Spleen (tissue), 11 donors: ENCODE measurements around the gene RPS3. TPM values are rescaled to one million over a fixed set of nuclear protein-coding genes. Genes with fewer than 3 reads are reported as not detected.
A peak's percentile ranks its signal among the peaks of the same experiment; 100 is the strongest.

Experiments used
- DNase-seq: peaks from one replicate; pipeline ENCODE4 v3.0.0-alpha.2; 2020
- H3K27ac ChIP-seq, 8 donors: fragments of 200-600 bp; sonication (generic) in 7 of 8; 1 replicate in 4 of 8; 2 replicates in 4 of 8; pipeline versions ENCODE4 v1.5.0 to v1.8.0; 2016 to 2021; ENCODE audit warnings: inconsistent platforms in 4 of 8, mild to moderate bottlenecking in 4 of 8, moderate library complexity in 1 of 8
- H3K27me3 ChIP-seq, 7 donors: fragments of 200-600 bp; sonication (generic) in 6 of 7; replicated peaks in 1 of 7; 1 replicate in 4 of 7; 2 replicates in 3 of 7; pipeline versions ENCODE4 v1.5.0 to v1.8.0; 2016 to 2021; ENCODE audit warnings: inconsistent platforms in 3 of 7, mild to moderate bottlenecking in 1 of 7
- H3K36me3 ChIP-seq, 6 donors: fragments of 200-600 bp; sonication (generic) in 5 of 6; 1 replicate in 4 of 6; 2 replicates in 2 of 6; pipeline versions ENCODE4 v1.5.0 to v1.8.0; 2016 to 2021; ENCODE audit warnings: inconsistent platforms in 2 of 6
- H3K4me1 ChIP-seq, 6 donors: fragments of 200-600 bp; sonication (generic) in 5 of 6; 1 replicate in 3 of 6; 2 replicates in 3 of 6; pipeline versions ENCODE4 v1.5.0 to v1.8.0; 2016 to 2021; ENCODE audit warnings: inconsistent platforms in 3 of 6
- H3K4me3 ChIP-seq, 8 donors: fragments of 200-600 bp; sonication (generic) in 7 of 8; 1 replicate in 4 of 8; 2 replicates in 4 of 8; pipeline versions ENCODE4 v1.5.0 to v1.8.0; 2016 to 2021; ENCODE audit warnings: inconsistent platforms in 4 of 8, mild to moderate bottlenecking in 4 of 8, moderate library complexity in 2 of 8
- H3K9me3 ChIP-seq, 8 donors: fragments of 200-600 bp; sonication (generic) in 7 of 8; 1 replicate in 4 of 8; 2 replicates in 4 of 8; pipeline versions ENCODE4 v1.5.0 to v1.8.0; 2016 to 2021; ENCODE audit warnings: inconsistent platforms in 4 of 8
- CTCF ChIP-seq, 11 experiments: fragments of 200-600 bp in 7 of 11; fragments of 450-650 bp in 4 of 11; sonication (generic) in 4 of 11; IDR thresholded peaks in 8 of 11; conservative IDR thresholded peaks in 3 of 11; 1 replicate in 7 of 11; 2 replicates in 4 of 11; pipeline versions ENCODE4 v1.4.0 to v1.8.0; 2016 to 2021; ENCODE audit warnings: antibody characterized with exemption in 11 of 11, inconsistent platforms in 4 of 11, mild to moderate bottlenecking in 1 of 11
- POLR2A ChIP-seq, 3 donors: fragments of 450-650 bp; IDR thresholded peaks; one replicate each; pipeline ENCODE4 v1.5.1; 2017; ENCODE audit warnings: antibody characterized with exemption in 3 of 3, mild to moderate bottlenecking in 1 of 3
- POLR2AphosphoS5 ChIP-seq, 3 donors: sonication (generic); formaldehyde crosslinking; IDR thresholded peaks; one replicate each; pipeline ENCODE4 v1.5.1; 2017; ENCODE audit warnings: antibody characterized with exemption in 3 of 3
- WGBS, 5 donors: extraction: QIAGEN DNeasy Blood & Tissue Kit in 3 of 5; methylation state at CpG; one replicate each; pipeline versions ENCODE4 v1.1.5 to v1.1.7; 2013 to 2018; 5-methylcytosine and 5-hydroxymethylcytosine counted together
- intact Hi-C: fragments of 100-400 bp; cut with DNase I; formaldehyde crosslinking; loops from one replicate; pipeline ENCODE4 v1.15.0; 2023; ENCODE audit warnings: low total_unique reads
- polyA plus RNA-seq, 3 donors: library from polyadenylated mRNA; stranded (reverse); fragments of 200-250 nt; gene quantifications; one replicate each; pipeline ENCODE4 v1.2.1, GENCODE V29; 2013
- total RNA-seq, 7 donors: library from RNA; depleted of rRNA in 3 of 7; stranded (reverse); fragments of >200 nt in 3 of 7; fragmentation: NEBNext Ultra II Directional in 4 of 7; extraction: Animal tissue kit (Norgen Biotek cat#: 25700) in 4 of 7; gene quantifications; one replicate each; pipeline versions ENCODE4 v1.1.0 to v1.2.1, GENCODE V29; 2016 to 2021
- donor health status: healthy with polysubstance abuse.
- donor health status: DM: no; HTN: no; CAD: no; lungs with moderate emphysema.
- donor health status: DM: no; HTN: no; CAD: no.
- donor health status: Bipolar disorder and iron deficiency.
- donor health status: healthy.
- donor health status: DM: no; HTN: no; CAD: no.
- donor health status: DM: yes; HTN: yes; CAD: no.

RPS3 gene
- total and polyA plus RNA-seq, 10 donors, result 1,482 to 5,449 (median 2,352) TPM

GRCh38 chr11:75400146-75400865 is 988 bp downstream of the RPS3 start:
- peaks cover 1 to 48% (median 47%) of the 10 kb centered on the region in 6 donors for H3K36me3 ChIP-seq
- TF ChIP-seq POLR2AphosphoS5 (IDR thresholded peaks at IDR 0.05) (no peak), POLR2A (IDR thresholded peaks at IDR 0.05) (no peak), CTCF (IDR thresholded peaks at IDR 0.05 in 8 of 11, conservative IDR thresholded peaks at IDR 0.05 in 3 of 11) (no peak)
- H3K4me3 ChIP-seq, result peak overlapping the region; percentile 59 to 95 (median 72)
- no peak for DNase-seq
- H3K9me3 ChIP-seq, result no peaks in the 10 kb centered on the region
- intact Hi-C loops, result no loop called here
- 5 to 9% (median 7%) methylated on average over 11 of the region's 11 CpGs for WGBS, 5 donors
- peak overlapping the region; percentile 89 to 97 (median 95) for H3K27ac ChIP-seq
- no peaks in the 10 kb centered on the region for H3K27me3 ChIP-seq
- H3K4me1 ChIP-seq, result peaks cover 25 to 75% (median 57%) of the 10 kb centered on the region in 6 donors

GRCh38 chr11:75402002-75402773 is 2.9 kb downstream of the RPS3 start:
- TF ChIP-seq POLR2A (IDR thresholded peaks at IDR 0.05) (no peak), CTCF (IDR thresholded peaks at IDR 0.05 in 8 of 11, conservative IDR thresholded peaks at IDR 0.05 in 3 of 11) (no peak), POLR2AphosphoS5 (IDR thresholded peaks at IDR 0.05) (no peak)
- H3K9me3 ChIP-seq, result no peaks in the 10 kb centered on the region
- peak; percentile 33 for DNase-seq
- peak overlapping the region in 4 of 8 donors; percentile 59 to 95 (median 66) for H3K4me3 ChIP-seq
- no peaks in the 10 kb centered on the region for H3K27me3 ChIP-seq
- peak overlapping the region in 4 of 8 donors; percentile 23 to 95 (median 94) for H3K27ac ChIP-seq
- 71 to 83% (median 71%) methylated on average over 10 of the region's 10 CpGs for WGBS, 5 donors
- intact Hi-C loops, result no loop called here
- H3K4me1 ChIP-seq, result peaks cover 34 to 87% (median 73%) of the 10 kb centered on the region in 6 donors
- peaks cover 4 to 67% (median 65%) of the 10 kb centered on the region in 6 donors for H3K36me3 ChIP-seq

- 47 to 73% (median 60%) methylated on average over 1 of the region's 1 CpG for WGBS, 5 donors
- peak overlapping the region in 3 of 8 donors; percentile 23 to 95 (median 94) for H3K27ac ChIP-seq
- intact Hi-C loops, result no loop called here
- peaks cover 34 to 96% (median 81%) of the 10 kb centered on the region in 6 donors for H3K4me1 ChIP-seq
- H3K36me3 ChIP-seq, result peaks cover 4 to 74% (median 71%) of the 10 kb centered on the region in 6 donors
- H3K4me3 ChIP-seq, result peak overlapping the region in 1 of 8 donors; percentile 95
- no peak for DNase-seq
- TF ChIP-seq CTCF (IDR thresholded peaks at IDR 0.05 in 8 of 11, conservative IDR thresholded peaks at IDR 0.05 in 3 of 11), result no peak
- no peaks in the 10 kb centered on the region for H3K27me3 ChIP-seq
- H3K9me3 ChIP-seq, result no peaks in the 10 kb centered on the region
Observed at GRCh38 chr11:75403037-75403436, 3.7 kb downstream of the RPS3 start.
